Kidney (tissue), 14 donors: ENCODE results near the gene C6orf163. TPM values are rescaled to one million over a fixed set of nuclear protein-coding genes. Genes with fewer than 3 reads are reported as not detected.

Experiments used
- DNase-seq, 5 donors: peaks; one replicate each; pipeline ENCODE4 v3.0.0-alpha.2; 2013 to 2020
- FAIRE-seq: peaks from 2 replicates; lab custom pipeline; 2012; peaks lifted over from hg19 to GRCh38; lab: Jason Lieb, UNC
- H3K27ac ChIP-seq, 2 donors: one replicate each; pipeline ENCODE4 v1.7.0; 2013; ENCODE audit warnings: low read depth in 2 of 2, low read length in 2 of 2, inconsistent platforms in 1 of 2
- H3K27me3 ChIP-seq: one replicate; pipeline ENCODE4 v1.7.1; 2013; ENCODE audit warnings: low read length, inconsistent platforms; ENCODE audit not compliant: control insufficient read depth, insufficient read depth
- H3K36me3 ChIP-seq, 3 donors: one replicate each; pipeline versions ENCODE4 v1.7.0 to v1.7.1; 2013; ENCODE audit warnings: low read length in 3 of 3, control low read depth in 1 of 3, inconsistent platforms in 1 of 3; ENCODE audit not compliant: insufficient read depth in 3 of 3, control insufficient read depth in 2 of 3
- H3K4me1 ChIP-seq, 3 donors: one replicate each; pipeline versions ENCODE4 v1.7.0 to v1.7.1; 2013; ENCODE audit warnings: low read length in 3 of 3, inconsistent platforms in 1 of 3, low read depth in 1 of 3; ENCODE audit not compliant: control insufficient read depth in 2 of 3, insufficient read depth in 2 of 3
- H3K4me3 ChIP-seq, 3 donors: one replicate each; pipeline versions ENCODE4 v1.7.0 to v1.8.1; 2013; ENCODE audit warnings: low read length in 3 of 3, control low read depth in 1 of 3, inconsistent platforms in 1 of 3
- H3K9ac ChIP-seq, 3 donors: one replicate each; pipeline versions ENCODE4 v1.7.0 to v1.7.1; 2013; ENCODE audit warnings: low read length in 3 of 3, control low read depth in 1 of 3, inconsistent platforms in 1 of 3
- H3K9me3 ChIP-seq, 3 donors: one replicate each; pipeline versions ENCODE4 v1.7.0 to v1.7.1; 2013; ENCODE audit warnings: low read length in 3 of 3, control low read depth in 1 of 3, inconsistent platforms in 1 of 3; ENCODE audit not compliant: control insufficient read depth in 2 of 3, insufficient read depth in 1 of 3
- CTCF ChIP-seq: IDR thresholded peaks from 3 replicates; pipeline ENCODE4 v1.5.1; 2012; ENCODE audit warnings: mild to moderate bottlenecking, moderate library complexity, borderline replicate concordance; ENCODE audit not compliant: insufficient read depth; ENCODE audit errors: extremely low read depth
- intact Hi-C: fragments of 100-400 bp; cut with DNase I; formaldehyde crosslinking; loops from one replicate; pipeline ENCODE4 v1.11.1; 2022
- polyA plus RNA-seq: library from polyadenylated mRNA; stranded (reverse); fragments of 350-450 nt; fragmentation: Illumina TruSeq; extraction: RNeasy Lipid Tissue Mini Kit (QIAGEN cat#74804); gene quantifications from one replicate; pipeline ENCODE4 v1.2.3, GENCODE V29; 2014; ENCODE audit warnings: low read depth, low replicate concordance; ENCODE audit not compliant: insufficient read depth
- total RNA-seq: library from RNA; stranded (reverse); fragmentation: NEBNext Ultra II Directional; extraction: Animal tissue kit (Norgen Biotek cat#: 25700); gene quantifications from one replicate; pipeline ENCODE4 v1.2.1, GENCODE V29; 2021
- donor health status: control.
- donor health status: control.
- donor health status: control.
- donor health status: control.
- donor health status: control.
- donor health status: DM: yes; HTN: yes; CAD: no.
- donor health status: Normal renal cell carcinoma (clear cell type).

Gene C6orf163
- total and polyA plus RNA-seq, 2 donors from 2014 or later: 1.3 to 4.2 TPM

GRCh38 chr6:87366899-87367298 lies 22.3 kb downstream of the C6orf163 start:
- intact Hi-C loops: no loop called here
- peaks cover 0 to 4% (median 2%) of the 10 kb centered on the region in 3 donors for H3K9me3 ChIP-seq
- FAIRE-seq: no peak
- no peak overlapping the region for H3K9ac ChIP-seq
- no peaks in the 10 kb centered on the region for H3K36me3 ChIP-seq
- no peak overlapping the region for H3K27ac ChIP-seq
- H3K27me3 ChIP-seq: no peaks in the 10 kb centered on the region
- no peak for TF ChIP-seq CTCF
- DNase-seq: no peak
- H3K4me3 ChIP-seq: no peak overlapping the region
- H3K4me1 ChIP-seq: no peaks in the 10 kb centered on the region

- intact Hi-C loops: no loop called here
- H3K36me3 ChIP-seq: no peaks in the 10 kb centered on the region
- H3K4me1 ChIP-seq: no peaks in the 10 kb centered on the region
- no peak overlapping the region for H3K27ac ChIP-seq
- H3K4me3 ChIP-seq: no peak overlapping the region
- H3K9me3 ChIP-seq: no peaks in the 10 kb centered on the region
- H3K9ac ChIP-seq: no peak overlapping the region
- no peak for FAIRE-seq
- no peaks in the 10 kb centered on the region for H3K27me3 ChIP-seq
- TF ChIP-seq CTCF: no peak
- DNase-seq: no peak
Observed at GRCh38 chr6:87373377-87373776, 28.8 kb downstream of the C6orf163 start.

GRCh38 chr6:87375315-87375714 lies 30.7 kb downstream of the C6orf163 start:
- intact Hi-C loops: no loop called here
- Histone ChIP-seq H3K4me1 (no peaks in the 10 kb centered on the region), H3K27me3 (no peaks in the 10 kb centered on the region), H3K4me3 (no peak overlapping the region), H3K9me3 (no peaks in the 10 kb centered on the region), H3K27ac (no peak overlapping the region), H3K36me3 (no peaks in the 10 kb centered on the region), H3K9ac (no peak overlapping the region)
- no peak for TF ChIP-seq CTCF
- DNase-seq (no peak), FAIRE-seq (no peak)

GRCh38 chr6:87376643-87377042 lies 32.0 kb downstream of the C6orf163 start:
- DNase-seq (no peak), FAIRE-seq (no peak)
- Histone ChIP-seq H3K4me3 (no peak overlapping the region), H3K27me3 (no peaks in the 10 kb centered on the region), H3K4me1 (no peaks in the 10 kb centered on the region), H3K9me3 (no peaks in the 10 kb centered on the region), H3K9ac (no peak overlapping the region), H3K36me3 (no peaks in the 10 kb centered on the region), H3K27ac (no peak overlapping the region)
- intact Hi-C loops: no loop called here
- no peak for TF ChIP-seq CTCF
